GM12872 (cell line): ENCODE results near the gene PES1.

Source experiments
- TF ChIP-seq, protein P1 (sequence below): IDR thresholded peaks from 3 replicates; pipeline ENCODE4 v1.5.1; 2011; ENCODE audit warnings: low read depth, mild to moderate bottlenecking, low read length, moderate library complexity; ENCODE audit not compliant: insufficient read depth

The PES1 gene

DNA sequence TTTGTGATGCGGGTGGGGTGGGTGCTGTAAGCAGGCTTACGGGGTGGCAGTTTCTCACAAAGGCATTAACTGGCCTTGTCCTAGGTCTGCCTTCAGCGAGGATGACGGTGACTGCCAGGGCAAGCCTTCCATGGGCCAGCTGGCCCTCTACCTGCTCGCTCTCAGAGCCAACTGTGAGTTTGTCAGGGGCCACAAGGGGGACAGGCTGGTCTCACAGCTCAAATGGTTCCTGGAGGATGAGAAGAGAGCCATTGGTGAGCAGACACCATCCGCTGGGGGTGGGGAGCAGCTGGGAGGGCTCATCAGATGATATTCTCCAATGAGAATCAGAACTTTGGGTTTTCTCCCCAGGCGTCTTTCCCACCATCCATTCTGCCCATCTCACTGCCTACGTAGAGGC lies 21.1 kb upstream of the PES1 start:
- TF ChIP-seq, protein P1, sequence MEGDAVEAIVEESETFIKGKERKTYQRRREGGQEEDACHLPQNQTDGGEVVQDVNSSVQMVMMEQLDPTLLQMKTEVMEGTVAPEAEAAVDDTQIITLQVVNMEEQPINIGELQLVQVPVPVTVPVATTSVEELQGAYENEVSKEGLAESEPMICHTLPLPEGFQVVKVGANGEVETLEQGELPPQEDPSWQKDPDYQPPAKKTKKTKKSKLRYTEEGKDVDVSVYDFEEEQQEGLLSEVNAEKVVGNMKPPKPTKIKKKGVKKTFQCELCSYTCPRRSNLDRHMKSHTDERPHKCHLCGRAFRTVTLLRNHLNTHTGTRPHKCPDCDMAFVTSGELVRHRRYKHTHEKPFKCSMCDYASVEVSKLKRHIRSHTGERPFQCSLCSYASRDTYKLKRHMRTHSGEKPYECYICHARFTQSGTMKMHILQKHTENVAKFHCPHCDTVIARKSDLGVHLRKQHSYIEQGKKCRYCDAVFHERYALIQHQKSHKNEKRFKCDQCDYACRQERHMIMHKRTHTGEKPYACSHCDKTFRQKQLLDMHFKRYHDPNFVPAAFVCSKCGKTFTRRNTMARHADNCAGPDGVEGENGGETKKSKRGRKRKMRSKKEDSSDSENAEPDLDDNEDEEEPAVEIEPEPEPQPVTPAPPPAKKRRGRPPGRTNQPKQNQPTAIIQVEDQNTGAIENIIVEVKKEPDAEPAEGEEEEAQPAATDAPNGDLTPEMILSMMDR = peak; percentile 24; the same call in 1 of the 3 replicates

DNA sequence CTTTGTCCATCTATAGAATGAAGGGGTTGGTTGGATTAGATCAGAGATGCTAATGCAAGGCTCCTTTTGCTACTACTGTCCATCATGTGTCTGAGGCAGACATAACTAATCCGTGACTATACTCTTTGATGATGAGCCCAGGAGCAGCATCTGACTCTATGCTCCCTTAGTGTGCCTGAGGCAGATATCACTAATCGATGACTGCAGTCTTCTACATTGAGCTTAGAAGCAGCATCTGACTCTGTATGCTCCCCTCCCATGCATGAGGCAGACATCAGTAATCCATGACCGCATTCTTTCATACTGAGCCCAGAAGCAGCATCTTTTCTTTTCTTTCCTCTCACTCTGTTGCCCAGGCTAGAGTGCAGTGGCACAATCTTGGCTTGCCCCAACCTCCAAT lies 19.5 kb upstream of the PES1 start:
- TF ChIP-seq, protein P1 = no peak

DNA sequence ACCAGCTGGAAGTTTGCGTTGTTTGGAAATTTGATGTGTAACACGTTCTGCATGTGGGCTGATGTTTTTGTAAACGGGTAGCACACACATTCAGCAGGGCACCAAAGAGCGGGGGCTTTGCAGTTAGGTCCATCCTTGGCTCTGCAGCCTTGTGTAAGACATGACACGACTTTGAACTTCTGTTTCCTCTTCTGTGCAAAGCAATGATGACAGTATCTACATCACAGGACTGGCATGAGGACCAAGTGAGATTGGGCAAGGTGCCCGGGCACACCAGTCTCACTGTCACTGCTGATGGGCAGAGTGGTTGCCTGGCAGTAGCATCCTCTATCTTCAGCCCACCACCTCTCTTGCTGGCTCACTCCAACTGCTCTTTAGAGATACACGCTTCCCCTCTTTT lies 18.6 kb upstream of the PES1 start:
- TF ChIP-seq, protein P1 = no peak

DNA sequence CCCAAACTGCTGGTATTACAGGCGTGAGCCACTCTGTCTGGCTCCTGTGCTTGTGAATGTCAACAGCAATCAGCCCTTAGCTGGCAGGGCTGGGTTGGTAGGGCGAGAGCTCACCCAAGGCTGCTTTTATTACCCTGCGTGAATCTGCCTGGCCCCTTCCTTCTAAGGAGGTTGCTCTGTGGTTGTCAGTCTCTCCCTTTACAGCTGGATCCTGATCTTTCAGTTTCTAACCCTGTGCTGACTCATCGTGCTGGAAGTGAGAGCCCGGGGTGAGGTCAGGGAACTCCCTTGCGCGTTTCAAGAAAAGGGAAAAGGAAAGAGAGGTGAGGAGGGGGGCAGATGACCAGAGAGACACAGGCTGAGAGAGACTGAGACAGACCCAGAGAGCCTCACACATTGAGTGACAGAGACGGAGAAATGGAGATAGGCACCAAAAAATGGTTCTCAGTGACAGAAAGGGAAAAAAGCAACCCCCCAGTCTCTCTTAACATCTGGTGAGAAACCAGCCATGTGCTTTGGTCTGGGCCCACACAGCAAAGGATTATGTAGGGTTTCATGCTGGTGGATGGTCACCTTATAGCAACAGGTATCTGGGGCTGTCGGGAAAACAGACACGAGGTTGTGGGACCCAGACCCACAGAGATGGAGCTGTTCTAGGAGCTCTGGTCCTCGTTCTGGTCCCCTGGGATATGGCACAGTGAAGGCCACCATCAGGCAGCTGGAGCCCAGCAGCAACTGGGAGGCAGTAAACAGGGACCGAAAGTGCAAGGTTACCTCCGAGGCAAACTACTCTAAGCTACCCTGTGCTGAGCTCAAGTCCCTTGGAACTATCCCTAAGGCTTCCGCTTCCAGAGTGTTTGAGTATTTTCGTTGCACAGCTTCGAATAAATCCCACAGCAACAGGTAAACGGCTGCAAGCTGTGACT lies 17.8 kb upstream of the PES1 start:
- TF ChIP-seq, protein P1 = no peak

DNA sequence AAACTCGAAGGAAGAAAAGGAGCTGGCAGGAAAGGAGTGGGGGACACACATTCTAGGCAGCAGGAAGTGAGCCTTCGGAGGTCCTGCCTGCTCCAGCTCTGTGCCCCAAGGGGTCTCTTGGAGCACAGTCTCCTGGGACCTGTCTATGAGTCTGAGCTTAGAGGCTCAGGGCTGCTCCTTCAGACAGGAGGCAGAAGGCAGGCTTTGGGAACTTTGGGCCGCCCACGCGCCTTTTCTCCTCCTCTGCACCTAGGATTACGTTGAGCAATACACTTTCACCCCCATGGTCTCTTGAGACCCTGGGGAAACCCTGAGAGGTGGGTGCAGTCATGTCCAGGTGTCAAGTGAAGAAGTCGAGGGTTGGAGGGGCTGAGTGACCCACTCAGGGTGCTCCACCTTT lies 16.2 kb upstream of the PES1 start:
- TF ChIP-seq, protein P1 = no peak

DNA sequence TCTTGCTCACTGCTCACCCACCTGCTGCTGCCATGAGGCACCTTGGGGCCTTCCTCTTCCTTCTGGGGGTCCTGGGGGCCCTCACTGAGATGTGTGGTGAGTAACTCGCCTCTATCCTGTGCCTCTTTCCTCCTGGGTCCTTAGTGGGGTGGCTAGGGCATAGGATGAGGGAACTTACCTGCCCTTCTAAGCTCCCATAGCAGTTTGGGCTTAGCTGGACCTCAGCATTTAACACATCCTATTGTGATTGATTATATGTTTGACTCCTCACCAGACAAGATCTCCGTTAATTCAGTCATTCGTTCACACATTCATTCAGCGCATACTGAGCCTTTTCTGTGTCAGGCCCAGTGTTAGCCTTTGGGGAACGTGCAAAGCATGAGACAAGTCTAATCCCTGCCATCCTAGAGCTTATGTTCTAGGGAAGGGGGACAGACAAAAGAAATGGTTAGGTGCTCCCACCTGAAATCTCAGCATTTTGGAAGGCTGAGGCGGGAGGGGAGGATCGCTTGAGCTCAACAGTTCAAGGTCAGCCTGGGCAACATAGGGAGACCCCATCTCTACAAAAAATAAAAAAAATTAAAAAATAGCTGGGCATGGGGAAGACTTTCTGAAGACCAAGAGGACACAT lies 15.7 kb upstream of the PES1 start:
- TF ChIP-seq, protein P1 = no peak

DNA sequence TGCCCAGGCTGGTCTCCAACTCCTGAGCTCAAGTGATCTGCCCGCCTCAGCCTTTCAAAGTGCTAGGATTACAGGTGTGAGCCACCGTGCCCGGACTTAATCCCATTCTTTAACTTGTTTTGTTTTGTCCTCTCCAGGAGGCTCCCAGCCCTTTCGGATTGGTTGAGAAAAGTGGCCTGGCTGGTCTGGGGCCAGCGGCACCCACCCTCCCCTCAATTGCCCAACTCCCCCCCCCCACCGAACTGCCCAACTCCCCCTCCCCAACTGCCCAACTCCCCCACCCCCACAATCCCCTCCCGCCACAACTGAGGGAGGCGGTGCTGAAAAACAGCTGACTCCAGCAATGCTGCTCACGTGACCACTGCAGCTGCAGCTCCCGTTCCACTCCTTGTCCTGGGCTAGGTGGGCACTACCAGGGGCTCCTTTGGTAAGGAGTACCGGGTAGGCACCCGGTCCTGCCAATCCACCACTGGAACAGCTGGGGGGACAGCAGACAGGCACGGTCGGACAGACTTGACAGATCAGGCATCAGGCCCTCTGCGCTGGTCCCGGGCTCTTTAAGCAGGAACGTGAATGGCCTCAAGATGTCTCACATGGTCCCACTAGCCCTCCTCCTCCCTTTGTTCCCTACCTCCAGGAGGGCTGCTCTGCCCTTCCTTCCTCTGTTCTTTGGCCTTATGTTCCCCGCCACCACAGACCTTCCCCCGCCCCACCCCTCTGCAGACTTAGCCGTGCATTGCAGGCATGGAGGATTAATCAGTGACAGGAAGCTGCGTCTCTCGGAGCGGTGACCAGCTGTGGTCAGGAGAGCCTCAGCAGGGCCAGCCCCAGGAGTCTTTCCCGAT lies 15.0 kb upstream of the PES1 start, which contains the start of gene TCN2:
TSS of gene TCN2 (plus strand) at position 720 of the 845 bp plus-strand sequence. CDS start 158 bp downstream, outside the sequence.
- TF ChIP-seq, protein P1 = no peak
